ENCODE measurements around the gene SPTBN1. TPM values are rescaled to one million over a fixed set of nuclear protein-coding genes. Genes with fewer than 3 reads are reported as not detected.

Gene SPTBN1
- total RNA-seq, 1 experiment from 2014 or later, result 202 TPM

DNA sequence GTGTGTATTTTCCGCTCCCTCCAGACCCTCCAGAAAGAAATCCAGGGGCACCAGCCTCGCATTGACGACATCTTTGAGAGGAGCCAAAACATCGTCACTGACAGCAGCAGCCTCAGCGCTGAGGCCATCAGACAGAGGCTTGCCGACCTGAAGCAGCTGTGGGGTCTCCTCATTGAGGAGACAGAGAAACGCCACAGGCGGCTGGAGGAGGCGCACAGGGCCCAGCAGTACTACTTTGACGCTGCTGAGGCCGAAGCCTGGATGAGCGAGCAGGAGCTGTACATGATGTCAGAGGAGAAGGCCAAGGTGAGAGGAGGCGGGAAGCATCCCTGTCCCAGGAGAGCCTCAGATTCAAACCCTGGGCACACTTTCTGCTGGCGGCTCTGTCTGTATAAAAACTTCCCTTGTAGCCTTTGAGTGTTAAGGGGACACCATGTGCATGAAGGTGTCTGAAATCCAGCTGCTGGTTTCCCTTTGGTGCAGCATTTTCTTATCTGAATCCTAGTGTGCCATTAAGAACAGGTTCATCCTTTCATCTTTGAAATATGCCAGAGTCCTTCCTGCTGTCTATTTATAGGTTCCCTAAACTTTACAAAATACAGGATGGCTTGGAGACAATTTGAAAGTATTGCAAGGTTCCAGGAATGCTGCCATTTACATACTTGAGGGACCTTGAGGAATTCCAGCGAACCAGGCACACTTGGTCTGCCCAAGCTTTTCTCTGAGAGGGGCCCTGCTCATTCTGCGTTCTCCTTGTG lies 190.2 kb downstream of the SPTBN1 start:
- Histone ChIP-seq H3K4me1 (ENCODE audit: insufficient read depth, low read length) (no peaks in the 10 kb centered on the region), H3K9ac (ENCODE audit: low read length) (no peak overlapping the region), H3K79me2 (ENCODE audit: low read length) (no peaks in the 10 kb centered on the region), H3K27ac (ENCODE audit: low read length) (no peak overlapping the region), H3K4me3 (ENCODE audit: low read length) (no peak overlapping the region), H3K27me3 (ENCODE audit: low read length) (no peaks in the 10 kb centered on the region), H2AFZ (ENCODE audit: low read length) (no peak overlapping the region), H3F3A (ENCODE audit: low read length, unreplicated experiment) (no peaks in the 10 kb centered on the region), H3K36me3 (ENCODE audit: low read depth, low read length) (peaks cover 86% of the 10 kb centered on the region), H3K9me2 (replicated peaks; ENCODE audit: low read length) (no peaks in the 10 kb centered on the region), H3K9me3 (ENCODE audit: low read length) (no peaks in the 10 kb centered on the region), H3K4me2 (ENCODE audit: low read length) (no peak overlapping the region), H4K20me1 (ENCODE audit: low read length) (0 out of 2 replicates have a peak, but pooled peaks cover 5% of the 10 kb centered on the region)
- intact Hi-C loops (cut with micrococcal nuclease), result no loop called here
- no peak for TF ChIP-seq EZH2 (IDR thresholded peaks at IDR 0.05; ENCODE audit: low read length, unreplicated experiment)
- no peak for TF ChIP-seq EZH2phosphoT487 (IDR thresholded peaks at IDR 0.05; ENCODE audit: borderline replicate concordance, low read length)
- TF ChIP-seq, protein P1, sequence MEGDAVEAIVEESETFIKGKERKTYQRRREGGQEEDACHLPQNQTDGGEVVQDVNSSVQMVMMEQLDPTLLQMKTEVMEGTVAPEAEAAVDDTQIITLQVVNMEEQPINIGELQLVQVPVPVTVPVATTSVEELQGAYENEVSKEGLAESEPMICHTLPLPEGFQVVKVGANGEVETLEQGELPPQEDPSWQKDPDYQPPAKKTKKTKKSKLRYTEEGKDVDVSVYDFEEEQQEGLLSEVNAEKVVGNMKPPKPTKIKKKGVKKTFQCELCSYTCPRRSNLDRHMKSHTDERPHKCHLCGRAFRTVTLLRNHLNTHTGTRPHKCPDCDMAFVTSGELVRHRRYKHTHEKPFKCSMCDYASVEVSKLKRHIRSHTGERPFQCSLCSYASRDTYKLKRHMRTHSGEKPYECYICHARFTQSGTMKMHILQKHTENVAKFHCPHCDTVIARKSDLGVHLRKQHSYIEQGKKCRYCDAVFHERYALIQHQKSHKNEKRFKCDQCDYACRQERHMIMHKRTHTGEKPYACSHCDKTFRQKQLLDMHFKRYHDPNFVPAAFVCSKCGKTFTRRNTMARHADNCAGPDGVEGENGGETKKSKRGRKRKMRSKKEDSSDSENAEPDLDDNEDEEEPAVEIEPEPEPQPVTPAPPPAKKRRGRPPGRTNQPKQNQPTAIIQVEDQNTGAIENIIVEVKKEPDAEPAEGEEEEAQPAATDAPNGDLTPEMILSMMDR (conservative IDR thresholded peaks at IDR 0.05; ENCODE audit: low read depth, low read length), result no peak
- CTCF ChIA-PET, result no interaction called here
- no peak for DNase-seq
- POLR2A ChIA-PET (ENCODE audit: unreplicated experiment), result no interaction called here
- BruUV-seq (replicated peaks), result no TSS peak
- no peak for ATAC-seq

DNA sequence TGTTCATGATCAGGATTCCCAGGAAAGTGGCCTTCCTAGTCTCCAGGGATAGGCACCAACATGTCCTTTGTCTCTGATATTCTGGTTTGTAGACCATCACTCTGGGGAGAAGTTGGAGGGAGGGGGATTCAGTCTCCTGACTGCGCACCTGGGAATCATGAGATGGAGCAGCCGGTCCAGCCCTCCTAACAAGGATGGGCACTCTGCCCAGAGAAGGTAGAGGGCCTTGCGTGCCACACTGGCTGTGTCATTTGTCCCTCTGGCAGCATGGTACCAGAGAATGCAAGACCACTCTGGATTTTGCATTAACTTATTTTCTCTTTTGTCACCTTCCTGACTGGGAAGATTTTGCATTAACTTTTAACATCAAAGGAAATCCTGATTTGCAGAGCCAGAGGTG lies 192.1 kb downstream of the SPTBN1 start:
- H3K27me3 ChIP-seq (ENCODE audit: low read length), result no peaks in the 10 kb centered on the region
- no peak for DNase-seq
- no peak overlapping the region for H2AFZ ChIP-seq (ENCODE audit: low read length)
- H3K9ac ChIP-seq (ENCODE audit: low read length), result no peak overlapping the region
- H3K27ac ChIP-seq (ENCODE audit: low read length), result no peak overlapping the region
- TF ChIP-seq, protein P1 (conservative IDR thresholded peaks at IDR 0.05; ENCODE audit: low read depth, low read length), result no peak
- TF ChIP-seq EZH2 (IDR thresholded peaks at IDR 0.05; ENCODE audit: low read length, unreplicated experiment), result no peak
- TF ChIP-seq EZH2phosphoT487 (IDR thresholded peaks at IDR 0.05; ENCODE audit: borderline replicate concordance, low read length), result no peak
- no peak overlapping the region for H3K4me2 ChIP-seq (ENCODE audit: low read length)
- H3K79me2 ChIP-seq (ENCODE audit: low read length), result no peaks in the 10 kb centered on the region
- intact Hi-C loops (cut with micrococcal nuclease), result no loop called here
- POLR2A ChIA-PET (ENCODE audit: unreplicated experiment), result no interaction called here
- H3F3A ChIP-seq (ENCODE audit: low read length, unreplicated experiment), result no peaks in the 10 kb centered on the region
- CTCF ChIA-PET, result no interaction called here
- no peaks in the 10 kb centered on the region for H3K9me2 ChIP-seq (replicated peaks; ENCODE audit: low read length)
- no peaks in the 10 kb centered on the region for H3K9me3 ChIP-seq (ENCODE audit: low read length)
- H3K4me1 ChIP-seq (ENCODE audit: insufficient read depth, low read length), result no peaks in the 10 kb centered on the region
- H3K4me3 ChIP-seq (ENCODE audit: low read length), result no peak overlapping the region
- no TSS peak for BruUV-seq (replicated peaks)
- no peak for ATAC-seq
- 0 out of 2 replicates have a peak, but pooled peaks cover 6% of the 10 kb centered on the region for H4K20me1 ChIP-seq (ENCODE audit: low read length)
- peaks cover 92% of the 10 kb centered on the region for H3K36me3 ChIP-seq (ENCODE audit: low read depth, low read length)

DNA sequence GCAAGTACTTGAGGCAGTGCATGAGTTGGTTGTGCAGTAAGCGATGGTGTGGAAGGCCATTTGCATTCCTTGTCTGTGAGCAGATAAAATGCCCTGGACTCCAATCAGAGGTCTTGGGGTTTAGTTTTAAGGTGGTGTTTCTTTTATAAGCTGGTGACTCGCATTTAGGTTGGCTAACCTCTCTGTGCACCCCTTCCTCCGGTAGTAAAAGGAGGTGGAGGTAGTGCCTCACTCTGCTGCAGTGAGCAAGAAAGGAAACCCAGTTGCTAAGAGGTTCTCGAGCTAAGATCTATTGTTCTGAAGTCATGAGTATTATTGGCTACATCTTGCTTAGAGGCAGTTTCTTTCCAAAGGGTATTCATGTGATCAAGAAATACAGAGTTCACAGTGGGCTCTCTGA lies 193.1 kb downstream of the SPTBN1 start:
- H3K36me3 ChIP-seq (ENCODE audit: low read depth, low read length), result peaks cover 98% of the 10 kb centered on the region
- TSS peak; percentile 63 for BruUV-seq (replicated peaks)
- ChIA-PET POLR2A (ENCODE audit: unreplicated experiment) (no interaction called here), CTCF (no interaction called here)
- DNase-seq (no peak), ATAC-seq (no peak)
- H3K4me1 ChIP-seq (ENCODE audit: insufficient read depth, low read length), result no peaks in the 10 kb centered on the region
- H3K4me2 ChIP-seq (ENCODE audit: low read length), result no peak overlapping the region
- no peaks in the 10 kb centered on the region for H3K79me2 ChIP-seq (ENCODE audit: low read length)
- H3K27me3 ChIP-seq (ENCODE audit: low read length), result no peaks in the 10 kb centered on the region
- no peak overlapping the region for H3K4me3 ChIP-seq (ENCODE audit: low read length)
- no peaks in the 10 kb centered on the region for H3F3A ChIP-seq (ENCODE audit: low read length, unreplicated experiment)
- no peak overlapping the region for H3K9ac ChIP-seq (ENCODE audit: low read length)
- TF ChIP-seq EZH2phosphoT487 (IDR thresholded peaks at IDR 0.05; ENCODE audit: borderline replicate concordance, low read length), result no peak
- TF ChIP-seq EZH2 (IDR thresholded peaks at IDR 0.05; ENCODE audit: low read length, unreplicated experiment), result no peak
- TF ChIP-seq, protein P1 (conservative IDR thresholded peaks at IDR 0.05; ENCODE audit: low read depth, low read length), result no peak
- H2AFZ ChIP-seq (ENCODE audit: low read length), result no peak overlapping the region
- no peaks in the 10 kb centered on the region for H3K9me3 ChIP-seq (ENCODE audit: low read length)
- H3K9me2 ChIP-seq (replicated peaks; ENCODE audit: low read length), result no peaks in the 10 kb centered on the region
- H3K27ac ChIP-seq (ENCODE audit: low read length), result no peak overlapping the region
- 0 out of 2 replicates have a peak, but pooled peaks cover 6% of the 10 kb centered on the region for H4K20me1 ChIP-seq (ENCODE audit: low read length)
- intact Hi-C loops (cut with micrococcal nuclease), result no loop called here

Data from PC-3 (cell line).